Activated gamma-delta T cell treated with anti-CD3 and anti-CD28 coated beads, Interleukin-2, amount 50 U/mL, for 16 hours (primary cell): ENCODE measurements around the gene PAPPA2.

Source experiments
- DNase-seq: peaks from one replicate; pipeline ENCODE4 v3.0.0-alpha.2; 2020; ENCODE audit warnings: low read depth

Gene PAPPA2

GRCh38 chr1:176494436-176494835 is 31.5 kb downstream of the PAPPA2 start:
- no peak for DNase-seq

- DNase-seq: no peak
These were observed 36.7 kb downstream of the PAPPA2 start for GRCh38 chr1:176499671-176500070.

DNA sequence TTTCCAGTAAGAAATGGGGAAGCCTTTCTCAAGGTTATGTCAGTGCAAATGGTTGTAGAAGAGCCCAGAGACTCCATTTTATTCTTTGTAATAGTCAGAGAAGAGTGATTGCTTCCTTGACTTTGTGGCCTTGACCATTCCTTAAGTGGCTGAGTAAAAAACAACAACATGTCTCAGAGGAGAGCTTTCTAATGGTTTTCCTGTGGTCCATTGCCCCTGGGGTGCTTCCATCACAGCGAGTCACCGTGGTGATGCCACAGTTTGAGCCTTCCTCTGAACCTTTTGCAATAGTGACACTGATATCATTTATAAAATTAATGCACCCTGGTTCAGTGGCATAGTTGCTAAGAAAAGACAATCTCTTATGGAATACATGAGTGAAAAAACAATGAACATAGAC is 38.6 kb downstream of the PAPPA2 start:
- DNase-seq: no peak

GRCh38 chr1:176504848-176505553 is 42.0 kb downstream of the PAPPA2 start:
- no peak for DNase-seq

- no peak for DNase-seq
These were observed 50.0 kb downstream of the PAPPA2 start for GRCh38 chr1:176512966-176513365.

- DNase-seq: no peak
These were observed 52.3 kb downstream of the PAPPA2 start for GRCh38 chr1:176515310-176515709.

- DNase-seq: no peak
These were observed 54.5 kb downstream of the PAPPA2 start for GRCh38 chr1:176517484-176517883.

DNA sequence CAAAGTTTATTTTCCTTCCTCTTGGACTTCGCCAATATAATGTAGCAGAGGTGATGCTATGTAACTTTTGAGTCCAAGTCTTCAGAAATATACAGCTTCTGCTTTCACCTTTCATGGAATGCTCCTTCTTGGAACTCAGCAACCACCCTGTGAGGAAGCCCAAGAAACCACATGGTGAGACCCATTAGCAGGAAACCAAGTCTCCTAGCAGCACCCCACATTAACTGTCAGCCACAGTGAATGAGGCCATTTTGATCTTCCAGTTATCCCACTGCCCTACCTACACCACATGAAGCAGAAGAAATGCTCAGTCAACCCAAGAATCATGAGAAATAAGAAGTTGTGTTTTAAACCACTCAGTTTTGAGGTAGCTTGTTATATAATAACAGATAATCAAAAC is 58.2 kb downstream of the PAPPA2 start:
- DNase-seq: no peak

- no peak for DNase-seq
These were observed 59.4 kb downstream of the PAPPA2 start for GRCh38 chr1:176522310-176522845.

GRCh38 chr1:176529395-176530090 is 66.6 kb downstream of the PAPPA2 start:
- DNase-seq: no peak

- DNase-seq: no peak
These were observed 68.1 kb downstream of the PAPPA2 start for GRCh38 chr1:176531036-176531435.

GRCh38 chr1:176531921-176532897 is 69.2 kb downstream of the PAPPA2 start:
- DNase-seq: no peak

DNA sequence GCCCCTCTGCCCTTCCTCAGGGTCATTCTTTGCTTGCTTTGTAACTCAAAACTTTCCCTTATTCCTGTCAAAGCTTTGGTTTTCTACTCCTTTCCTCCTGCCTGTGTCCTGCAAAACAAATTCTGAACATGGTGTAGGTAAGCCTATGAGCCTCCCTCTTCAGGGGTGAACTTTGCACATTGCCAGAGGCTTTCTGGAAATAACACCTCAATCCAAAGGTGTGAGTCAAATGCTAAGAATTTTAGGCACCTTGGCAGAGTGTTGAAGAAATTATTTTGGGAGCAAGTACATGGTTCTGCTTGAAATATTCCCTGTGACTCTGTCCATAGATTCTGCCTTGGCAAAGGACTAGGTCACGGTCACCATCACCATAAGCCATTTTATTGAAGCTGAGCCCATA is 70.0 kb downstream of the PAPPA2 start:
- DNase-seq: no peak

DNA sequence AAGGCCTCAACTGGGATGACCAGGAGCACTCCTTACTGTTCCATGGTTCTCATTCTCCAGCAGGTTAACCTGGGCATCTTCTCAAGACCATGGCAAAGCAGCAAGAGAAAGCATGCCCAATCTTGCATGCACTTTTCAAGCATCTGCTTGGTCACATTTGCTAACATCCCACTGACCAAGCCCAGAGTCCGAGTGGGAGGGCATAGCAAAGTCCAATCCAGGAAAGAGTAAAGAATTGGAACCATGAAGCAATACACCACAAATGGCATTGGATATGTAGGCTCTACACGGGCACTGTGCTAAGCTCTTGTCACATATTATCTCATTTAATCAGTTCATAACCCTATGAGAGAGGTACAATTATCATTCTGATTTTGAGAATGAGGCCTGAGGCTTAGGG is 73.6 kb downstream of the PAPPA2 start:
- DNase-seq: no peak

DNA sequence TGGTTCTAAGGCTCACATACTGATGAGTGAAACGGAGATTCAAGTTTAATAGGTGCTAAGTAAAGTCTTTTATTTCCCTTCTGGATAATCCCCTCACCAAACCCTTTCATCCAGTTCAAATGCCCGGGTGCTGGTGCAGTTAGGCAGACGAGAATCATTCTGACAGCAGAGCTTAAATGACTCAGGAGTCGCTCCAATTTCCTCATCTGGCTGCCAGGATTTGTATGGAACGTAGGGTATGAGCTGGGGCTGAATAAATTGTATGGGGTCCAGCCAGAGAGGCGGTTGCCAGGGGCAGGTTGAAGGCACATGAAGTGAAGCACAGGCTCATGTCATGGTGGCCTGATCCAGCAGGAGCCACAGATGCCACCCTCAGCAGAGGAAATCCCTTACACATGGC is 76.0 kb downstream of the PAPPA2 start:
- DNase-seq: no peak

DNA sequence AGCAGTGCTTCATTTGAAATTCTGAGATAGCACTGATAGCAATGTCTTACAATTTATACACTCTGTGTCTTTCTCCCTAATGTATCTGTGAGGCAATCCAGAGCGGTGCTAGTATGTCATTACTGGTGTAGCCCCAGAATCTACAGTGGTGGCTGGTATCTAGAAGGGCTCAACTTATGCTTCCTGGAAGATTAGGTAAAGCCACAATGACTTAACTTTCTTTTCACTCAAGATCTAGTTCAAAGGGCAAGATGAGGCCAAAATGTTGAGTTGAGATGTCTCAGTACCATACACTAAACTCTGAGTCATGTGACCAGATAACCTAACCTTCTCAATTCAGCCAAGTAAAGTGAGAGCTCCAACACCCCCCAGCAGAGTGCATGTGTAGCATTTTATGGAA is 77.5 kb downstream of the PAPPA2 start:
- no peak for DNase-seq

DNA sequence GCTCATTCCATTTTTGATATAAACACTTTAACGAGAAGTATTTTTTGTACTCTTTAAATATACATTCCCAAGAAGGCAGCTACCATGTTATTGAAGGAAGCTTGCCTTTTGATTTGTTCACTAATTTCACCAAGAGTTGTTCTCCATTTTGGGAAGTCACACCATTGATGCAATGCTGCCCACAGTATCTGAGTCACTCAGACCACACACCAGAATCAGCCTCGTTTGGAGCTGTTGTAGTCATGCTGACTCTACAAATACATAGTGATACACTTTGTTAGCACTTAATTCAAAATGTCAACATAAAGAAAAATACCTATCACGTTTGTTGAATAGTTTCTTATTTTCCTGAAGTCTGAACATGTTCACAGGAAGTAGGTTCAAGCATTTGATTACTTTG is 78.7 kb downstream of the PAPPA2 start:
- no peak for DNase-seq

DNA sequence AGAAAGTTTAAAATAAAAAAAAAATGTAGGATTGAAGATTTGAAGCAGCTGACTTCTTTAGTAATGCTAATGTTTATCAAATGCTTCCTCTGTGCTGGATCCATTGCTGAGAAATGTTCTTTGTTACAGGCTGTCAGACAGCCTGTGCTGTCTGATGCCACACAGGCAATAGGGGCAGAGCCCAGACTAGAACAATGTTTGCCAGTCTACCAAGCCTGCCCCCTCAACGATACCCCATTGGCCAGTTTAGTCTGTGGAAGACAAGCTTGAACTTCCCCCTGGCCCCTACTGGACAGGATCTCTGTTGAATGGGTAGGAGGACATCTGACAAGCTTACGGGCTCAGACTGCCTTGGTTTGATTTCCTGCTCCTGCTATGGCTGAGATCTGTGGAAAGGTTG is 79.4 kb downstream of the PAPPA2 start:
- no peak for DNase-seq

DNA sequence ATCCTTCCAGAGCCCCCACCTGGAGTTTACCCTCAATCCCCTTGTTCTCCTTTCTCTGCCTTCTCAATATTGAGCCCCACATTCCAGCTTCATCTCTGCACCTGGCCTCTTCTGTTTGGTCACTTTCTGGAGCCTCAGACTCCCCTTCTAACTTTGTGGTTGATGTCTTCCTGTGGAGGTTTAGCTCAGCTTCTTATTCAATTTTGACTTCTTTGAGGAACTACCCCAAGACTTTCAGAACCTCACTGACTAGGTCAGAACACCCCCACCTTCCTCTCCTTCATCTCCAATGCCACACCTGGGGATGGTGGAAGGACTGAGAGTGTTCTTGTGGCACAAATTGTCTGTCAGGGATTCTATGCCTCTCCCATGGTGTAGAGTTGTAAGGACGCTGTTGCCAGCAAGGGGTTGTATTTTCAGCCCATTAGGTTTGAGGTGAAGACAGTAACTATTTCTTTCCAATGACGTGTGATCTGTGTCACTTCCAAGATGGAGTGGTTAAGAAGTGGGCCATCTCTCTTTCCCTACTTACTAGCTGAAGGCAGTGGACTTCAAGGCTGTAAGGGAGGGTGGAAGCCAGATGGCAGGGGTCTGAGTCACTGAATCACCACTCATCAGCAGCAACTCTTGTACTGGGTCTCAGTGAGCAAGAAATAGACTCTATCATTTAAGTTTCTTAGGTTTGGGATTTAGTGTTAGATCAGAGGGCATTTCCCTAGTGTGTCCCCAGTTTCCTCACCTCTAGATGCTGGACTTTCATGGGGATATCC is 80.6 kb downstream of the PAPPA2 start:
- DNase-seq: no peak

- DNase-seq: no peak
These were observed 82.2 kb downstream of the PAPPA2 start for GRCh38 chr1:176545034-176545639.

GRCh38 chr1:176546825-176547224 is 83.8 kb downstream of the PAPPA2 start:
- DNase-seq: no peak
